Left ventricle myocardium inferior (tissue), 1 donor: ENCODE results near the gene XPR1. TPM values are rescaled to one million over a fixed set of nuclear protein-coding genes. Genes with fewer than 3 reads are reported as not detected.
A peak's percentile ranks its signal among the peaks of the same experiment; 100 is the strongest.

ENCODE experiments used
- DNase-seq: peaks from one replicate; pipeline ENCODE4 v3.0.0-alpha.2; 2020
- H3K27ac ChIP-seq: fragments of 200-600 bp; replicated peaks from 2 replicates; pipeline ENCODE4 v1.8.0; 2021
- H3K27me3 ChIP-seq: fragments of 200-600 bp; 2 replicates; pipeline ENCODE4 v1.8.0; 2021; ENCODE audit warnings: low read depth
- H3K36me3 ChIP-seq: fragments of 200-600 bp; 2 replicates; pipeline ENCODE4 v1.8.0; 2021
- H3K4me1 ChIP-seq: fragments of 200-600 bp; 2 replicates; pipeline ENCODE4 v1.8.0; 2021
- H3K4me3 ChIP-seq: fragments of 200-600 bp; 2 replicates; pipeline ENCODE4 v1.8.0; 2021; ENCODE audit warnings: mild to moderate bottlenecking, moderate library complexity
- H3K9me3 ChIP-seq: fragments of 200-600 bp; replicated peaks from 2 replicates; pipeline ENCODE4 v1.8.0; 2021
- intact Hi-C: fragments of 100-400 bp; cut with micrococcal nuclease; formaldehyde crosslinking; loops from one replicate; pipeline ENCODE4 v1.11.0; 2022
- total RNA-seq: library from RNA; stranded (reverse); fragmentation: NEBNext Ultra II Directional; extraction: Animal tissue kit (Norgen Biotek cat#: 25700); gene quantifications from one replicate; pipeline ENCODE4 v1.2.1, GENCODE V29; 2021
- TF ChIP-seq, protein P1 (sequence below): fragments of 200-600 bp; IDR thresholded peaks from 2 replicates; pipeline ENCODE4 v1.8.0; 2021; ENCODE audit warnings: antibody characterized with exemption, mild to moderate bottlenecking, borderline replicate concordance
- donor health status: DM: no; HTN: yes; CAD: no; lungs with severe emphysema.

XPR1 gene
- total RNA-seq, 1 donor from 2014 or later = 60.4 TPM

GRCh38 chr1:180623579-180624347 lies 8.1 kb upstream of the XPR1 start:
- no peak overlapping the region for H3K27ac ChIP-seq
- intact Hi-C loops = no loop called here
- no peaks in the 10 kb centered on the region for H3K27me3 ChIP-seq

DNA sequence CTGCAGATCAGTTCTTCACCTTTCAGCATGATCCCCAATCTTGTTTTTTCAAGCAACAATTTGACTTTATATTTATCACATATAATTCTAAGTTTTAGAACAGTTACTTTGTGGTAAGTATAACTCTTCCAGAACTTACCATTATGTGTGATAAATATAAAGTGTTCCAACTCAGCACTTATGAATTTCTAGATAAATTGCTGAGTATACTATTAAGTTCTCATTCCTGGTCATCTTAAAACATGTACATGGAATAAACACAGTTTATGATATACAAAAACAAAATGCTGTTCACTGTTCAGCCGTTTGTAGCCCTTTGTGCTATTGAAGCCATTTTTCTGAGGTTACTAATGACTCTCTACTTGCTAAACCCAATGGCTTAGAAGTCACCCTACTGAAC lies 5.1 kb upstream of the XPR1 start:
- intact Hi-C loops = no loop called here
- TF ChIP-seq, protein P1, sequence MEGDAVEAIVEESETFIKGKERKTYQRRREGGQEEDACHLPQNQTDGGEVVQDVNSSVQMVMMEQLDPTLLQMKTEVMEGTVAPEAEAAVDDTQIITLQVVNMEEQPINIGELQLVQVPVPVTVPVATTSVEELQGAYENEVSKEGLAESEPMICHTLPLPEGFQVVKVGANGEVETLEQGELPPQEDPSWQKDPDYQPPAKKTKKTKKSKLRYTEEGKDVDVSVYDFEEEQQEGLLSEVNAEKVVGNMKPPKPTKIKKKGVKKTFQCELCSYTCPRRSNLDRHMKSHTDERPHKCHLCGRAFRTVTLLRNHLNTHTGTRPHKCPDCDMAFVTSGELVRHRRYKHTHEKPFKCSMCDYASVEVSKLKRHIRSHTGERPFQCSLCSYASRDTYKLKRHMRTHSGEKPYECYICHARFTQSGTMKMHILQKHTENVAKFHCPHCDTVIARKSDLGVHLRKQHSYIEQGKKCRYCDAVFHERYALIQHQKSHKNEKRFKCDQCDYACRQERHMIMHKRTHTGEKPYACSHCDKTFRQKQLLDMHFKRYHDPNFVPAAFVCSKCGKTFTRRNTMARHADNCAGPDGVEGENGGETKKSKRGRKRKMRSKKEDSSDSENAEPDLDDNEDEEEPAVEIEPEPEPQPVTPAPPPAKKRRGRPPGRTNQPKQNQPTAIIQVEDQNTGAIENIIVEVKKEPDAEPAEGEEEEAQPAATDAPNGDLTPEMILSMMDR = no peak
- no peak for DNase-seq
- no peaks in the 10 kb centered on the region for H3K27me3 ChIP-seq
- H3K4me1 ChIP-seq = peaks cover 16% of the 10 kb centered on the region
- H3K27ac ChIP-seq = no peak overlapping the region
- H3K36me3 ChIP-seq = no peaks in the 10 kb centered on the region
- no peaks in the 10 kb centered on the region for H3K9me3 ChIP-seq
- H3K4me3 ChIP-seq = no peak overlapping the region

More at GRCh38 chr1:180623579-180624347, 8.1 kb upstream of the XPR1 start:
- H3K4me3 ChIP-seq = no peak overlapping the region
- DNase-seq = no peak
- H3K4me1 ChIP-seq = no peaks in the 10 kb centered on the region
- H3K9me3 ChIP-seq = no peaks in the 10 kb centered on the region
- TF ChIP-seq, protein P1 = peak; percentile 33
- no peaks in the 10 kb centered on the region for H3K36me3 ChIP-seq

GRCh38 chr1:180627411-180627810 lies 4.4 kb upstream of the XPR1 start:
- intact Hi-C loops = no loop called here
- peaks cover 22% of the 10 kb centered on the region for H3K4me1 ChIP-seq
- H3K27me3 ChIP-seq = no peaks in the 10 kb centered on the region
- H3K4me3 ChIP-seq = no peak overlapping the region
- TF ChIP-seq, protein P1 = no peak
- H3K9me3 ChIP-seq = no peaks in the 10 kb centered on the region
- H3K36me3 ChIP-seq = no peaks in the 10 kb centered on the region
- H3K27ac ChIP-seq = no peak overlapping the region
- DNase-seq = no peak

GRCh38 chr1:180628646-180629045 lies 3.2 kb upstream of the XPR1 start:
- no peaks in the 10 kb centered on the region for H3K36me3 ChIP-seq
- DNase-seq = no peak
- no peak overlapping the region for H3K4me3 ChIP-seq
- intact Hi-C loops = no loop called here
- no peaks in the 10 kb centered on the region for H3K27me3 ChIP-seq
- no peaks in the 10 kb centered on the region for H3K9me3 ChIP-seq
- H3K27ac ChIP-seq = no peak overlapping the region
- H3K4me1 ChIP-seq = peaks cover 34% of the 10 kb centered on the region
- TF ChIP-seq, protein P1 = no peak

DNA sequence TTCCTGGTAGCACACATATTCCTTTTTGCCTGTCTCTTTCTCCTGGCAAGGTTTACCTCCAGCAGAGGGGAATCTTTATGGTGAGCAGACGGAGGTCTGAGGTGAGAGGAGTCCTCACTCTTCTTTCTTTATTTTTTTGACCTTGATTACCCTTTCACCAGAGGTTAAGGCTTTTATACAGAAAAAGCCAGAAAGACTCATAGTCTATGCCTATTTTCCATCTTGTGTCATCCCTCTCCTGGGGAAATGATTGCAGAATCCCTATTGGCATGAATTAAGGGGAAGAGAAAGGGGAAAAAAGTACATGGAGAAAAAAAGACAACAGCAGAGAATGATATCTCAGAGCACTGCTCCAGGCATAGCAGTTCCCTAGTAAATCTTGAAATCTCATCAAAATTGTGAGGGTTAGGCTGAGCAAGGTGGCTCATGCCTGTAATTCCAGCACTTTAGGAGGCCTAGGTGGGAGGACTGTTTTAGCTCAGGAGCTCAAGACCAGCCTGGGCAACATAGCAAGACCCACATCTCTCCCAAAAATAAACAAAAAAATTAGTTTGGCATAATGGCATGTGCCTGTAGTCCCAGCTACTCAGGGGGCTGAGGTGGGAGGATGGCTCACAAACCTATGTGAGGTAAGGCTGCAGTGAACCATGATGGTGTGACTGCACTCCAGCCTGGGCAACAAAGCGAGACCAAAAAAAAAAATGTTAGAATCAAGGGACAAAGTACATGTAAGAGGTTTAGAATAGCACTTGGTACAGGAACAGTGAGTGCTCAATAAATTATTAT lies 1.2 kb upstream of the XPR1 start:
- Histone ChIP-seq H3K4me1 (peaks cover 54% of the 10 kb centered on the region), H3K36me3 (no peaks in the 10 kb centered on the region), H3K9me3 (no peaks in the 10 kb centered on the region), H3K27ac (peak overlapping the region; percentile 96), H3K4me3 (no peak overlapping the region), H3K27me3 (no peaks in the 10 kb centered on the region)
- DNase-seq = no peak
- intact Hi-C loops = loop anchor here (10.0 kb wide), 1 partner anchor 224 kb away; no protein-coding TSS in a partner anchor
- TF ChIP-seq, protein P1 = no peak
